AG09319 (cell line): ENCODE measurements around the gene ING5.

Experiments used
- DNase-seq: peaks from one replicate; pipeline ENCODE4 v3.0.0-alpha.2; 2010; ENCODE audit warnings: low read depth; ENCODE audit errors: extremely low read depth
- CTCF ChIP-seq: IDR thresholded peaks from 2 replicates; pipeline ENCODE4 v1.5.1; 2011; ENCODE audit warnings: low read depth, mild to moderate bottlenecking, inconsistent platforms, low read length, moderate library complexity

ING5 gene

DNA sequence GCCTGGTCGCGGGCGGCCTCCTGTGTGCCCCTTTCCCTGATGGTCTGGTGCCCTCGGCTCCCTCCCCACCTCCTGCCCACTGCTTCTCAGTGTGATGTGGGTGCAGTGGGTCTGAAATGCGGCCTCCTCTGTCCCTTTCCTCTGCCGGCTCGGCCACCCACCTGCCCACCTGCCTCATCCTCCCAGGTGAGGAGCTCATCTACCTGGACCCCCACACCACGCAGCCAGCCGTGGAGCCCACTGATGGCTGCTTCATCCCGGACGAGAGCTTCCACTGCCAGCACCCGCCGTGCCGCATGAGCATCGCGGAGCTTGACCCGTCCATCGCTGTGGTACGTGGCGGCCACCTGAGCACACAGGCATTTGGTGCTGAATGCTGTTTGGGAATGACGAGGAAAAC is 33.5 kb upstream of the ING5 start:
- no peak for DNase-seq
- TF ChIP-seq CTCF = no peak

DNA sequence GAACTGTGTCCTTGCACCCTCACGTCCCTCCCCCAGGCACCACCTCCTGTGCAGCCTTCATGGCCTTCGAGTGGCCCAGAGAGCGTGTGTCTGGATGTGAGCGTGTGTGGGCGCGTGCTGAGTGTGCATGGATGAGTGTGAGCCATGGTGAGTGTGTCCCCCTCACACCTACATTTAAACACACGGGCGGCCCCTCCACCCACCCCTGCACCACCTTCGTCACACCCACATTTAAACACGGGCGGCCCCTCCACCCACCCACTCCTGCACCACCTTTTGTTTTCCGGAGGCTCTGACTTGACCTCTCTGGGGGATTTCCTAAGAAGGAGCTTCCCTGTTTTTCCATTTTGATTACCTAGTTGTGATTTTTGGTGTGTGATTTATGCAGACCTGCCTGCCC is 33.0 kb upstream of the ING5 start:
- TF ChIP-seq CTCF = no peak
- DNase-seq = no peak

GRCh38 chr2:241670333-241671110 is 31.3 kb upstream of the ING5 start:
- TF ChIP-seq CTCF = no peak
- DNase-seq = no peak

GRCh38 chr2:241671457-241672240 is 30.2 kb upstream of the ING5 start:
- no peak for DNase-seq

DNA sequence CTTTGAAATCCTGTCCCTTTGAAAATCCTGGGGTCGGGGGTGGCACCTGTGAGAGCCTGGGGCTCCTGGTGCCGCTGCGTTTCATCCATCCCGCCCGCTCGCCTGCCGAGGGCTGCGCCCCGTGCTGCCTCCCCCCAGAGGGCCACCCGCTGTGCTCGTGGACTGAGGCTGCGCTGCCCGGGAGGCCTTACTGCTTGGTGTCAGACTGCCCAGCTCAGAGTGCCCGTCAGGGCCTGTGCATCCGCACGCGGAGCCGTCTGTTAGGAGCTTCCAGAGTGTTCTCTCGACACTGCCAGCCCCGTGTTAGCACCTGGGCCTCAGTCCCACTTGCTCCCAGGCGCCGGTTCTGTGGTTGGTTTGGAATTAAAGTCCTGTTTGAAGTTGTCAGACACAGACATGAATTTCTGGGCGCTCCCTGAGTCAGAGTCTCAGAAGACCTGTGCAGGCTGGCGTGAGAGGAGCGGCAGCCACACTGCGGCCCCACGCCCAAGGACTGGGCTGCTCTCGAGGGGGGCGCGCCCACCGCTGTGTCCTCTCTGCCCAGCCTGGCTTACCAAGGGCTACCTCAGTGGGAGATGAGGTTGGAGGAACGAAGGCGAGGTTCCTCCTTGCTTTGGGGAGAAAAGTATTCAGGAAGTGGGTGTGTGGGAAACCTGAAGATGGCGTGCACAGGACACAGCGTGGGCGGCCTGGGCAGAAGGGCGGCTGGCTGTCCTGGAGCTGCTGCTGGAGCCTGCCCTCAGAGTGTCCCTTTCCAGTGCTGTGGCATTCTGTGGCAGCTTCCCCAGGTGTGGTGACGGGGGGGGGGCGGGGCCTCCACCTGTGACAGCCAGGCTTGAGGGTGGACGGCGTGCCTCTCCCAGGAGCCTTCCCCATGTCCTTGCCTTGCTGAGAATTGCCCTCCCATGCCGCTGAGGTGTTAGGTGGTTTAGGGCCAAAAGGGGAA is 29.3 kb upstream of the ING5 start:
- TF ChIP-seq CTCF = no peak
- DNase-seq = no peak

More at GRCh38 chr2:241671457-241672240, 30.2 kb upstream of the ING5 start:
- TF ChIP-seq CTCF = no peak

DNA sequence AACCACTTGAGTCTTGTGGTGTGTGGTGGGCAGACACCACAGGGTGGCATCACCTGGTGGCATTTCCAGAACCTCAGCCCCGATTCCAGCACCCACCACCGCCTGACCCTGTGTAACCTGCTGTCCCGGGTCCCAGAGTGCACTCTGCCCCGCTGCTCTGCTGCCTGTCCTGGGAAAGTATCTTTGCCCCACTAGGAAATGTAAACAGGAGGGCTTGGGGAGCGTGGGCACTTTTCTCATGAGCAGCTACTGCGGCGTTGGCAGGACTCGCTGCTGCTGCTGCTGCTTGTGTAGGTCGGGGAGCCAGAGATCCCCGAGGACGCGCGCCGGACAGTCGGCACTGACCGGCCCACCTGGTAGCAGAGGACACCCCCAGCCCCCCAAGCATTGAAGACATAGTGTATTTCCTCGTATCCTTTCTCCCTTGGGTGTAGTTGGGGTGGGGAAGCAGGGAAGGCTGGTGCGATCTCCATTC is 28.6 kb upstream of the ING5 start:
- no peak for TF ChIP-seq CTCF

More for the DNA sequence above, 28.6 kb upstream of the ING5 start:
- DNase-seq = no peak
